Activated T-cell treated with anti-CD3 and anti-CD28 coated beads, Interleukin-2, amount 50 U/mL, for 72 hours (primary cell): ENCODE measurements around the gene SUFU. TPM values are rescaled to one million over a fixed set of nuclear protein-coding genes. Genes with fewer than 3 reads are reported as not detected.

ENCODE experiments used
- ATAC-seq, 2 donors: fragments of 150-1000 bp; cut with Tn5 transposase; replicated peaks in 1 of 2; 2 replicates each; pipeline ENCODE4 v1.10.0; 2021; ENCODE audit warnings: moderate library complexity in 2 of 2, mild to moderate bottlenecking in 1 of 2
- DNase-seq, 2 donors: peaks; one replicate each; pipeline ENCODE4 v3.0.0; 2021 to 2022; ENCODE audit warnings: mixed read lengths in 1 of 2
- H3K27ac Mint-ChIP-seq: one replicate; pipeline ENCODE4 v1.8.0; 2022; ENCODE audit warnings: mild to moderate bottlenecking, moderate library complexity, mixed read lengths
- H3K27me3 Mint-ChIP-seq: one replicate; pipeline ENCODE4 v1.8.0; 2022; ENCODE audit warnings: low read depth, mixed read lengths
- H3K36me3 Mint-ChIP-seq, 2 donors: one replicate each; pipeline ENCODE4 v1.8.0; 2022; ENCODE audit warnings: mixed read lengths in 2 of 2, mild to moderate bottlenecking in 1 of 2; ENCODE audit not compliant: insufficient read depth in 2 of 2
- H3K4me1 Mint-ChIP-seq: one replicate; pipeline ENCODE4 v1.8.0; 2022; ENCODE audit warnings: low read depth, mixed read lengths
- H3K4me3 Mint-ChIP-seq, 2 donors: one replicate each; pipeline ENCODE4 v1.8.0; 2022; ENCODE audit warnings: mild to moderate bottlenecking in 2 of 2, mixed read lengths in 2 of 2, moderate library complexity in 2 of 2
- H3K9me3 Mint-ChIP-seq, 2 donors: one replicate each; pipeline ENCODE4 v1.8.0; 2022; ENCODE audit warnings: mixed read lengths in 2 of 2
- total RNA-seq, 2 donors: library from RNA; stranded (reverse); gene quantifications; one replicate each; pipeline ENCODE4 v1.2.3, GENCODE V29; 2022

Gene SUFU
- total RNA-seq, 2 donors from 2014 or later, result 9.1 to 9.2 TPM

DNA sequence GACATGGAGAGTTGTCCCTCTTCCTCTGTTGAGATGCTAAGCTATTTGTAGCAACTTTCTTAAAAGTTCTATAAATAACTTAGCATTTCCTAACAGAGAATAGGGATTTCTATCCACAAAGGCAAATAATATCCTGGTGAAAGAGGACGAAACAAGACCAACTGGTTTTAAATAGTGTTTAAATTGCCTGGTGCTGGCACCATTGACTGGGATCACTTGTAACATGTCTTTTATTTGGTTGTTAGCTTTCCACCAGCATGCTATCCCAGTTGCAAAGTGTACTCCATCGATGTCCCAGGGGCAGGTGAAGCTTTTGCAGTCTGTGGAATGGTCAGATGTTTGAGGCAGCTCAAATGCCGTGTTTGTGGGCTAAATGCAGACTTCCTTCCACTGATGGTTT lies 3.7 kb downstream of the SUFU start:
- DNase-seq, result no peak
- Mint-ChIP-seq H3K27me3 (no peaks in the 10 kb centered on the region), H3K4me1 (peaks cover 41% of the 10 kb centered on the region), H3K36me3 (peaks cover 4 to 7% of the 10 kb centered on the region in 2 donors), H3K4me3 (no peak overlapping the region), H3K27ac (no peak overlapping the region), H3K9me3 (no peaks in the 10 kb centered on the region)
- no peak for ATAC-seq

DNA sequence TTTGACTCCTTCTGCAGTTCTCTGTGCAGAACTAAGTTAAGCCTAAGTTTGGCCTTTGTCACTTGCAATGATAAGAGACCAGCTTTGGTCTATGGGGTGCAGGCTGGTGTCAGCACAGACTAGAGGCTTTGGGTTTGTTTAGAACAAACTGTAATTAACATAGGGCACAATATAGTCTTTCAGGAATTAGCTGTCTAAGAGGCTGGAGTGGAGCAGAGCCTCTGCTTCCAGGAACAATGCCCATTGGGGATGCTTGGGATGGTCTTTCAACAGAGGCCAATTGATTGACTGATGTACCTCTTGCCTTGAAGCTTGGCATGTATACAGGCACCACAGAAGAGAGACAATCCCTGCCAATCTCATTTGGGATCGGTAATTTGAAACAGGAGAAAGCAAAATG lies 4.7 kb downstream of the SUFU start:
- no peaks in the 10 kb centered on the region for H3K9me3 Mint-ChIP-seq
- no peak for DNase-seq
- peak overlapping the region; percentile 35 for H3K27ac Mint-ChIP-seq
- H3K36me3 Mint-ChIP-seq, result peaks cover 4 to 7% of the 10 kb centered on the region in 2 donors
- H3K27me3 Mint-ChIP-seq, result no peaks in the 10 kb centered on the region
- H3K4me3 Mint-ChIP-seq, result no peak overlapping the region
- ATAC-seq, result no peak
- H3K4me1 Mint-ChIP-seq, result peaks cover 41% of the 10 kb centered on the region

DNA sequence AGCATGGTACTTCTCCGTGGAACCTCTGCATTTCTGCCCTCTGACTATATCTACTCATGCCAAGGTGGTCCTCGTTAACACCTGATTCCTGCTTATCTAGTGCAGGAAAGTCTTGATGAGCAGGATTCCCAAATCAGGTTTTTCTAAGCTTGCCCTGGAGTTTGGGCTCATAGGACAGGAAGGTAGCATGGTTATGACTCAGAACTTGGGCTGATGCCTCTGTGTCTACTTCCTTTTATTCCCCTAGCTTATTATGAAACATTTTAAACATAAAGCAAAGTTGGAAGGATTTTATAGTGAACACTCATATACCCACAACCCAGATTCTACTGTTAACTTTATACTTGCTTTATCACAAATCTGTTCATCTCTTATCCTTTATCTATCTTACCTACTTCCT lies 5.6 kb downstream of the SUFU start:
- Mint-ChIP-seq H3K27ac (peak overlapping the region; percentile 73), H3K4me3 (no peak overlapping the region), H3K27me3 (no peaks in the 10 kb centered on the region), H3K9me3 (no peaks in the 10 kb centered on the region), H3K4me1 (peaks cover 41% of the 10 kb centered on the region), H3K36me3 (peaks cover 3 to 7% of the 10 kb centered on the region in 2 donors)
- DNase-seq (no peak), ATAC-seq (no peak)

DNA sequence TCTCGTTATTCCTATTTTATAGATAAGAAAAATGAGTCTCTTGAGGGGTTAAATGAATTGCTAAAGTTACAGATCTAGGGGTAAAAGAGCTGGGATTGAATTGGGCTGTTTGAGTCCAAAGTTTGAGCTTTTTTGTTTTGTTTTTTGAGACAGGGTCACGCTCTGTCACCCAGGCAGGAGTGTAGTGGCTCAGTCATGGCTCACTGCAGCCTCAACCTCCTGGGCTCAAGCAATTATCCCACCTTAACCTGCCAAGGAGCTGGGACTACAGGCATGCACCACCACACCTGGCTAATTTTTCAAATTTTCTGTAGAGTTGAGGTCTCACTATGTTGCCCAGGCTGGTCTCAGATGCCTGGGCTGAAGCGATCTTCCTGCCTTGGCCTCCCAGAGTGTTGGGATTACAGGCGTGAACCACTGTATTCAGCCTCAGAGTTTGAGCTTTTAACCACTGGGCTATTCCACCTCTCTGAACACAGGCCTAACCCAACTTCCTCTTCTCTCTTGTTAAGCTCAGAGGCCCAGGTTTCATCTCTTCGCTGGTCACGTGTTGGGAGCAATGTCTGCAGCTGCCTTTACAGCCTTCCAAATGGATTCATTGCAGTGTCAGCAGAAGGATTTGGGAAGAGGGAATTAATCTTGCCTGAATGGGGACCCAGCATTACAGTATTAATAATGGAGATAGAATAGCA lies 8.0 kb downstream of the SUFU start:
- H3K36me3 Mint-ChIP-seq, result peaks cover 3 to 7% of the 10 kb centered on the region in 2 donors
- H3K27me3 Mint-ChIP-seq, result no peaks in the 10 kb centered on the region
- H3K9me3 Mint-ChIP-seq, result no peaks in the 10 kb centered on the region
- DNase-seq (no peak), ATAC-seq (no peak)
- H3K4me1 Mint-ChIP-seq, result peaks cover 22% of the 10 kb centered on the region
- no peak overlapping the region for H3K4me3 Mint-ChIP-seq
- H3K27ac Mint-ChIP-seq, result peak overlapping the region; percentile 6

DNA sequence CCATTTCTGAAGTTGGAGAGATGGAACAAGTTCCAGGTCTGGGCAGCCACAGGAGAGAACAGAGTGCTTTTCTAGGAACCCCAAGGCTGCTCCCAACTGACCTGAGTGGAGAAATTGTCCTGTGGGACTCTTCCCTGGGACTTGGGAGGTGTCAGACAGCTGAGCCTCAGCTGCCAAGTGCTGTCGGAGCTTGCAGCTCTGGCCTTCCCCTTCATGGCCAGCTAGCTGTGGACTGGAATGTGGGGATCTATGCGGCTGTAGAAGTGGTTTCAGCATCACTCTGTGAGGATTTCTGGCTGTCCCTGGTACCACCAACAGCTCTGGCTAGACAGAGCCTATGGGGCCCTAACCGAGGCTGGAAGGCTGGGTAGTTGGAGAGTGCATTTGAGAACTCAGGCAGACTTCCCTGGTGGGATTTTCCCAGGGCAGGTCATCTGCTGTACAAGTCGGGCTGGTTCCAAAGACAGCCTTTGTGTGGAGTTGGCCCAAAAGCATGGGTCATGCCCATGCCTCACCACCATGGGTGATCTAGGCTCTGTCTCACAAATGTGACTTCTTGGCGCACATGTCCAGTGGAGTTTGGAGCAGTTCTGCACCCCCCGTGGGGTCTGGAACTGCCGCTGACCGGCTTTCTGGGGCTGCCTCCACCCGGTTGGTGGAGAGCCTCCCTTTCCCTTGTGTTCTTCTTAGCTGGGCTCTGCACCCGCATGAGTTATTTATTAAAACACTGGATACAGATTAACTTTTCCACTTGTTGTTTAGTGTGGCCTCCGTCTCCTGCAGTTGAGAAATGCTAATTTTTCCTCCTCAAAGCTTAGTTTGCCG lies 10.9 kb downstream of the SUFU start:
- H3K27ac Mint-ChIP-seq, result no peak overlapping the region
- H3K27me3 Mint-ChIP-seq, result no peaks in the 10 kb centered on the region
- DNase-seq, result no peak
- H3K4me3 Mint-ChIP-seq, result no peak overlapping the region
- ATAC-seq, result no peak
- H3K4me1 Mint-ChIP-seq, result peaks cover 12% of the 10 kb centered on the region
- H3K36me3 Mint-ChIP-seq, result peaks cover 3 to 7% of the 10 kb centered on the region in 2 donors
- H3K9me3 Mint-ChIP-seq, result no peaks in the 10 kb centered on the region

DNA sequence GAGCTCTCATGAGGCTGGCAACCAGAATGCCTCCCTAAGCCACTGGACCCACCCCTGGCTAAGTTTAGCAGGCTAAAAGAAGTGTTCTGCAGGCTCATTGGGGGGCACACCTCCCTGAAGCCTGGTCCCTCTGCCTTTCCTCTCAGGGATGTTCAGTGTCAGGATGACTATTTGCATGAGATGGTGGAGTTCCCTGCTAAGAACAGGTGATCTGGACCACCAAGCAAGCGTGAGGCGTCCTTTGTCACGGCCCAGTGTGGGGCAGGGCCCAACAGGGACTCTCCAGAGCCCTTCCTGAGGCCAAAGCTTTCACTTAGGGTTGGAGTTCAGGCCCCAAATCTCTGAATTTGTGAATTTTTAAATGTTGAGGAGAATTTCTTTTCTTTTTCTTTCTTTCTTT lies 12.0 kb downstream of the SUFU start:
- H3K27ac Mint-ChIP-seq, result no peak overlapping the region
- no peak for DNase-seq
- H3K4me3 Mint-ChIP-seq, result no peak overlapping the region
- H3K9me3 Mint-ChIP-seq, result no peaks in the 10 kb centered on the region
- no peaks in the 10 kb centered on the region for H3K27me3 Mint-ChIP-seq
- peaks cover 12% of the 10 kb centered on the region for H3K4me1 Mint-ChIP-seq
- ATAC-seq, result no peak
- peaks cover 3 to 7% of the 10 kb centered on the region in 2 donors for H3K36me3 Mint-ChIP-seq

DNA sequence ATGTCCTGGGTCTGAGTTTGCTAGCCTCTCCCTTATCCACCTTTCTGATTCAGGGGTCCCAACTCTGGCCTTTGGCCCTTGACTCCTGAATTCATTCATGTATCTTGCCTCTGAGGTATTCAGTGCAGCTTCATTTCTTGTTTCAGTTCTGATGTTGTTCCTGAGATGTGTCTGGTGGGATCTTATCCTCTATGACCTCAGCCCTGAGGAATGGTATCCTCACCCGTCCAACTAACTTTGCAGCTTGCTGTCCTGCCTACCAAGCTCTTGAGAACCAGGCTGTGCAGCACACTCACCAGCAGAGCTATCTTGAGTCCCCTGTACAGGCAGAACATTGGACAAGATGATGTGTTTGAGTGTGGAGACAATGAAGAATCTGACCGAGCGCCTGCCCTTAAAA lies 13.8 kb downstream of the SUFU start:
- no peak overlapping the region for H3K27ac Mint-ChIP-seq

DNA sequence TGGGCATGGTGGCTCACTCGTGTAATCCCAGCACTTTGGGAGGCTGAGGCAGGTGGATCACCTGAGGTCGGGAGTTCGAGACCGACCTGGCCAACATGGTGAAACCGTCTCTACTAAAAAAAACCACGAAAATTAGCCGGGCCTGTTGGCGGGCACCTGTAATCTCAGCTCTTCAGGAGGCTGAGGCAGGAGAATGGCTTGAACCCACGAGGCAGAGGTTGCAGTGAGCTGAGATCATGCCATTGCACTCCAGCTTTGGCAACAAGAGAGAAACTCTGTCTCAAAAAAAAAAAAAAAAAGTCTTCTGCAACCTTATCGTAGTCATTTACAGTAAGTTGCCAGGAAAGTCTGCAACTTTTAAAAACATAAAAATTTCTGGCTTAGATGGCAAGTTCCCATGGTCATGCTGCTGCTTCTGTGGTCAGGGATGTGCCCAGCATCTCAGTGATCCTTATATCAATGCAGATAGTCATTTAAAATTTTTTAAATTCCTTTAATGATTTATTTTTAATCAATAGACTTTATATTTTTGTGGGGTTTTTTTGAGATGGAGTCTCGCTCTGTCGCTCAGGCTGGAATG lies 15.6 kb downstream of the SUFU start:
- Mint-ChIP-seq H3K36me3 (peaks cover 0 to 2% of the 10 kb centered on the region in 2 donors), H3K27ac (no peak overlapping the region), H3K4me1 (peaks cover 14% of the 10 kb centered on the region), H3K9me3 (no peaks in the 10 kb centered on the region), H3K27me3 (no peaks in the 10 kb centered on the region), H3K4me3 (no peak overlapping the region)
- ATAC-seq (no peak), DNase-seq (no peak)

More for the DNA sequence above, 13.8 kb downstream of the SUFU start:
- H3K4me3 Mint-ChIP-seq, result no peak overlapping the region
- no peak for ATAC-seq
- no peaks in the 10 kb centered on the region for H3K4me1 Mint-ChIP-seq
- no peaks in the 10 kb centered on the region for H3K27me3 Mint-ChIP-seq
- H3K9me3 Mint-ChIP-seq, result no peaks in the 10 kb centered on the region
- H3K36me3 Mint-ChIP-seq, result peaks cover 0 to 2% of the 10 kb centered on the region in 2 donors
- DNase-seq, result no peak

DNA sequence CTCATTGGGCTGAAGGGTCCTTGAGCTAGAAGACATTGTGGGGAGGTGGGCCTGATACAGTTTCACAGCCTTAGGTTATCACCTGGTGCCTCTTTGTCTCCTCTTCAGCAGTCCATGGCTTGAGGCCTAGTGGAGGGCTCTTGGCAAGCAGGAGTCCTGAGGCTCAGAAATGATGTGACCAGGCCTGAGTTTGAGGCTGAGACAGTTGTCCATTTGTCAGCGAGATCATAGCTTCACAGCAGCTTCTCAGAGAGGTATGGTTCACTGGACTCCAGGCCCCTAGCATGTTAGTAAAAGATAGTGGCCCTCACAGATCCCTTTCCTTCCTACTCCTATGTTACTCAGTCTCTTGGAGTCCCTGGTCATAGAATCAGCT lies 19.1 kb downstream of the SUFU start:
- Mint-ChIP-seq H3K4me3 (no peak overlapping the region), H3K36me3 (peaks cover 2% of the 10 kb centered on the region in 2 donors), H3K4me1 (peaks cover 14% of the 10 kb centered on the region), H3K9me3 (no peaks in the 10 kb centered on the region), H3K27ac (peak overlapping the region; percentile 65), H3K27me3 (no peaks in the 10 kb centered on the region)
- DNase-seq (no peak), ATAC-seq (no peak)

DNA sequence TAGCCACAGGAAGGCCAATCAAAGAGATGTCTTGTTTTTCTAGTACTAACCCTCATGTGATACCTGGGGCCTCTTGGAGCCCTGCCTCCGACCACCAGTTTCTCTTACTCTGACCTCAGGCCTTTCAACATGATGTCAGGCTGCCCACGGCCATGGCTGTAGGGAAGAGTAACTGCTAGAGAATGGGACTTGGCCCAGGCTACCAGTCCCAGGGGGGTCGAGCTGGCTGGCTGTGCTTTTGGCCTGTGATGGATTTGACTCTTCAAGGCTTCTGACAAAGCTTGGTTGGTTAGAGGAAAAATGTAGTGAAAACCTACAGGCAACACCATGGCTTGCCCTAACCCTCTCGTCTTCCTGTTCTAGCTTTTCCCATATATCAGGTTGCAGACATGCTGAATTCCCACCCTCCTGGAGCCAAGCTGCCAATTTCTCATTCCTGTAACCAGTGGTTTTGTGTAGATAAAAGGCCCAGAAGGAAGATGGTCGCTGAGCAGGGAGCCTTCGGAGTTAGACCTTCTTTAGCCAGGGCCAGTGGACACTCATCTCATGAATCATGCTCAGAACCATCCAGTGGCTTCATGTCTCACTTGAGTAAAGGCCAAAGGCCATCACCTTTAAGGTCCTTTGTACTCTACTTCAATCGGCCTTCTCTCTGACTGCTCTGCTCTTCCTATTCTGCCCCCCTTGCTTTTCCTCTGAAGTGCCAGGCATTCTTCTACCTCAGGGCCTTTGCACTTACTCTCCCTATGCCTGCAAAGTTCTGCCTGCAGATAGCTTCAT lies 19.7 kb downstream of the SUFU start:
- peak; percentile 57 to 82 for ATAC-seq
- H3K27ac Mint-ChIP-seq, result peak overlapping the region; percentile 65
- peaks cover 2% of the 10 kb centered on the region in 2 donors for H3K36me3 Mint-ChIP-seq

DNA sequence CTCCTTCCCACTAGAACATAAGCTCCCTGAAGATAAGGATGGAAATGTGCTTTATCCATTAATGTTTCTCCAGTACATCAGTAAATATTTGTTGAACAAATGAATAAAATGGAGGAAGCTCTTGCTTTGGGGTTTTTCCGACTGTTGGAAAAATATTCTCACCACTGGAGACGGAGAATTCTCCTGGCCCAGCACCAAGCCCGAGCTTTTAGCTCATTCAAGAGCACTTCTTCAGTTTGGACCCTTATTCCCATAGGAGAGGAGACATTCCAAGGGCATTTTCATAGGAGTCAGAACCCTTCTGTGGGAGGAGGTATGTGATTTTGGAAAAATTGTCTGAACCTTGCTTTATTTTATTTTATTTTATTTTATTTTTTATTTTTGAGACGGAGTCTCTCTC lies 21.0 kb downstream of the SUFU start:
- H3K36me3 Mint-ChIP-seq, result peaks cover 2% of the 10 kb centered on the region in 2 donors
- H3K27me3 Mint-ChIP-seq, result no peaks in the 10 kb centered on the region
- no peak for DNase-seq
- H3K4me3 Mint-ChIP-seq, result no peak overlapping the region
- peaks cover 14% of the 10 kb centered on the region for H3K4me1 Mint-ChIP-seq
- H3K9me3 Mint-ChIP-seq, result no peaks in the 10 kb centered on the region
- no peak overlapping the region for H3K27ac Mint-ChIP-seq
- ATAC-seq, result no peak

More for the DNA sequence above, 19.7 kb downstream of the SUFU start:
- Mint-ChIP-seq H3K4me3 (no peak overlapping the region), H3K27me3 (no peaks in the 10 kb centered on the region), H3K4me1 (peaks cover 14% of the 10 kb centered on the region), H3K9me3 (no peaks in the 10 kb centered on the region)
- peak; percentile 18 to 22 for DNase-seq

DNA sequence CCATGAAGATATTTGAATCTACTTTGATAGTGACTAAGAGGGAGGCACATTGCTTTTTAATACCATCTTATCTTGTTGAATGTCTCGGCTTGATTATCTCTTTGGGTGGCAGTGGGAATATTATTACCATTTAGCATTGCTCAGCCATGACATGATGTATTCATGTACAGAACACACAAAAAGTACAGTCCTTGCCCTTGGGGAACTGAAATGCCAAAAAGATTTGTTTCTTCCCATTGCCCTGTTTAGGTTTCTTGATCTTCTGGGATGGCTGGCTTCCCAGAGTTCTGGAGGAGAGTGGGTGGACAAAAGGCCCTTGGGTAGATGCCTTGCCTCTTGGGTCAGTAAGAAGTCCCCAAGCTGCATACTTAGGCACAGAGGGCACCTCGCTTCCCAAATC lies 23.8 kb downstream of the SUFU start:
- no peak for DNase-seq
- no peaks in the 10 kb centered on the region for H3K27me3 Mint-ChIP-seq
- H3K4me3 Mint-ChIP-seq, result no peak overlapping the region
- H3K27ac Mint-ChIP-seq, result no peak overlapping the region
- no peaks in the 10 kb centered on the region for H3K9me3 Mint-ChIP-seq
- ATAC-seq, result no peak
- peaks cover 14% of the 10 kb centered on the region for H3K4me1 Mint-ChIP-seq
- H3K36me3 Mint-ChIP-seq, result peaks cover 0 to 2% of the 10 kb centered on the region in 2 donors

DNA sequence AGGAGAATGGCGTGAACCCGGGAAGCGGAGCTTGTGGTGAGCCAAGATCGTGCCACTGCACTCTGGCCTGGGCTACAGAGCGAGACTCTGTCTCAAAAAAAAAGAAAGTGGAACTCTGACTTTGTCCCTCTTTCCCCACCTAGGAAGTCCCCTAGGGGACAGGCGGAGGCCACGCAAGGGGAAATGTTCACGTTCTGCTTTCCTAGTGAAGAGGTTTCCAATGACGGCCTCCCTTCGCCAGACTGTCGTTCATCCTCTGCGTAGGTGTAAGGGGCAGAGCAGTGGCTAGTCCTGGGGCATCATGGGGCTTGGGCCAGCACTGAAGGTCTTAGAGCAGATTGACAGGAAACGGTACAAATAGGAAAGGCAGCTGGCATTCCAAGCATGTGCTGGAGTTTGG lies 30.6 kb downstream of the SUFU start:
- H3K36me3 Mint-ChIP-seq, result no peaks in the 10 kb centered on the region
- no peak for ATAC-seq
- no peak overlapping the region for H3K27ac Mint-ChIP-seq
- H3K27me3 Mint-ChIP-seq, result no peaks in the 10 kb centered on the region
- H3K9me3 Mint-ChIP-seq, result no peaks in the 10 kb centered on the region
- no peaks in the 10 kb centered on the region for H3K4me1 Mint-ChIP-seq
- H3K4me3 Mint-ChIP-seq, result no peak overlapping the region
- no peak for DNase-seq
